HEK293T (cell line): ENCODE data around the gene UNG.

Experiments used
- ARNT ChIP-seq: fragments of 450-650 bp; IDR thresholded peaks from 2 replicates; pipeline ENCODE4 v1.6.1; 2017; ENCODE audit warnings: mild to moderate bottlenecking
- BHLHE40 ChIP-seq: fragments of 450-650 bp; IDR thresholded peaks from 2 replicates; pipeline ENCODE4 v1.6.1; 2016; ENCODE audit warnings: mild to moderate bottlenecking, moderate library complexity, borderline replicate concordance
- ELF4 ChIP-seq: fragments of 450-650 bp; IDR thresholded peaks from 2 replicates; pipeline ENCODE4 v1.6.1; 2017; ENCODE audit warnings: antibody characterized with exemption
- FOXA1 ChIP-seq: fragments of 450-650 bp; IDR thresholded peaks from 2 replicates; pipeline ENCODE4 v1.6.1; 2016; ENCODE audit warnings: mild to moderate bottlenecking
- FOXK2 ChIP-seq: fragments of 450-650 bp; IDR thresholded peaks from 2 replicates; pipeline ENCODE4 v1.6.1; 2016; ENCODE audit warnings: mild to moderate bottlenecking
- FOXM1 ChIP-seq: fragments of 450-650 bp; IDR thresholded peaks from 2 replicates; pipeline ENCODE4 v1.6.1; 2017; ENCODE audit warnings: mild to moderate bottlenecking, borderline replicate concordance
- HDGF ChIP-seq: fragments of 450-650 bp; IDR thresholded peaks from 2 replicates; pipeline ENCODE4 v1.6.1; 2017; ENCODE audit warnings: antibody characterized with exemption, borderline replicate concordance
- NFRKB ChIP-seq: fragments of 450-650 bp; IDR thresholded peaks from 2 replicates; pipeline ENCODE4 v1.6.1; 2016; ENCODE audit warnings: mild to moderate bottlenecking, moderate library complexity
- PKNOX1 ChIP-seq: fragments of 450-650 bp; IDR thresholded peaks from 2 replicates; pipeline ENCODE4 v1.6.1; 2016
- SP1 ChIP-seq: fragments of 450-650 bp; IDR thresholded peaks from 2 replicates; pipeline ENCODE4 v1.6.1; 2017
- SUZ12 ChIP-seq: fragments of 450-650 bp; IDR thresholded peaks from 2 replicates; pipeline ENCODE4 v1.6.1; 2016; ENCODE audit warnings: mild to moderate bottlenecking
- TARDBP ChIP-seq: fragments of 450-650 bp; IDR thresholded peaks from 2 replicates; pipeline ENCODE4 v1.6.1; 2016
- ZNF384 ChIP-seq: fragments of 450-650 bp; IDR thresholded peaks from 2 replicates; pipeline ENCODE4 v1.6.1; 2016

- TF ChIP-seq PKNOX1 (no peak), FOXM1 (no peak), TARDBP (no peak), BHLHE40 (no peak), NFRKB (no peak), FOXK2 (no peak), ELF4 (no peak), FOXA1 (no peak), SP1 (no peak), ZNF384 (no peak), HDGF (no peak), ARNT (no peak), SUZ12 (no peak)
Measured at GRCh38 chr12:109116611-109116949, 19.2 kb downstream of the UNG start.
